Stimulated activated CD4-positive, alpha-beta T cell treated with anti-CD3 and anti-CD28 coated beads, Interleukin-15, amount 100 ng/mL, for 1 hour (primary cell): ENCODE results near the gene KLF15.

Experiments used
- DNase-seq, 2 donors: peaks; one replicate each; pipeline ENCODE4 v3.0.0-alpha.2; 2020; ENCODE audit warnings: low read depth in 1 of 2, low spot score in 1 of 2

The KLF15 gene

DNA sequence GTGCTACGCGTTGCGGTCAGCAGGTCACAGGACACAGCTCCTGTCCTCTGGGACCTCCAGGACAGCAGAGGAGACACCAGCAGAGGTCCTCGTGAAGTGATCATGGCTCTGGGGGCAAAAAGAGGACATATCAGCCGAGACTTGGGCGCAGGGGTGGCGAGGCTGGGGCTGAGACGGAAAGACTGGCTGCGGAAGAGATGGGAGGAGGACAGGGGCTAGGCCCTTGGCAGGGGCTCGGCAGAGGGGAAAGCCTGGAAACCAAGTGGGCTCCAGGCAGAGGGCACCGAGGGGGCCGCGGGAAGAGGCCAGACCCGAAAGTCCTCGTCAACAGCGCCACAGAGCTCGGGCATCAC is 32.6 kb upstream of the KLF15 start:
- no peak for DNase-seq

- peak in 1 of 2 donors; percentile 14 for DNase-seq
Measured at GRCh38 chr3:126389112-126389793, 32.0 kb upstream of the KLF15 start.

DNA sequence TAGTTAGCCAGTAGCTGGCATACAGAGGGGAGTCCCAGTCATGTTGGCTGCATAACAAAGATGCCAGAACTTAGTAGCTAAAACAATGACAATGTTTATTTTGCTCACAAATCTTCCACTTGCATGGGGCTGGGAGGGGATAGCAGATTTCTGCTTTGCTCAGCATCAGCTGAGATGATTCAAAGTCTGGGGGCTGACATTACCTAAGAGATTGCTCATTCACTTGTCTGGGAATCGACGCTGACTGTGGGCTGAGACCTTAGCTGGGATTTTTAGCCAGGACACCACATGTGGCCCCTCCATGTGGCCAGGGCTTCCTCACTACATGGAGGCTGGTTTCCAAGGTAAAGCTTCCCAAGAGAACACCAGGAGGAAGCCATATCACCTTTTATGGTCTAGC is 24.8 kb upstream of the KLF15 start:
- DNase-seq: no peak

DNA sequence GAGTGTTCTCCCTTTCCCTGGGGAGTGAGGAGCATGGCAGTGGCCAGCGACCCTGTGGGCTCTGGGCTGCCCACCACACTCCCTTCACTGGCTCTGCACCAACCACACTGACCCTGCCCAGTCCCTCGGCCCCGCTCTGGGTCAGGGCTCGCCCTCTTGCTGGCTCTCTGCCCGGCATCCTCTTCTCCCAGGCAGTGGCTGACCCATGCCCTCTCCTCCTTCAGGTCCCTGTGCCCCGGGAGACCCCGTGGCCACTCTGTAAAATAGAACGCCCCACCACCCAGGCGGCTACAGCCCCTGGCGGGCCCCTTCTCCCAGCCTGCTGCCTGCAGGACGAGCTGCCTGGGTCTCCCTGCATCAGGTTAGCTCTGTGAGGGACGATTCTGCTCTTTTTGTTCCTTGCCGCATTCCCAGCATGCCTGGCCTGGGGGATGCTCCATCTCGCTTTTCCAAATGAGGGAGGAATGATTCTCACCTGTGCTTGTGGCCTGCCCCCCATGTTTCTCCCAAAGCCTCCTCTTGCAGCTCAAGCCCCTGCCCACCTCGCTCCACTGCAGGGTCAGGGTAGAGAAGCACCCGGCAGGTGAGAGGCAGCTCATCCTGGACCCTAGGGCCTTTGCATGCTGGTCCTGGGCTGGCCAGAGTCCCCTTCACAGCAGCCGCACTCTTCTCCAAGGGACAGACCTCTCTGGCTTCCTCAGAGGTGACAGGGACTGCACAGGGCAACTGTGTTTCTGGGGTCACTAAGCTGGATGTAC is 23.0 kb upstream of the KLF15 start:
- DNase-seq: no peak

DNA sequence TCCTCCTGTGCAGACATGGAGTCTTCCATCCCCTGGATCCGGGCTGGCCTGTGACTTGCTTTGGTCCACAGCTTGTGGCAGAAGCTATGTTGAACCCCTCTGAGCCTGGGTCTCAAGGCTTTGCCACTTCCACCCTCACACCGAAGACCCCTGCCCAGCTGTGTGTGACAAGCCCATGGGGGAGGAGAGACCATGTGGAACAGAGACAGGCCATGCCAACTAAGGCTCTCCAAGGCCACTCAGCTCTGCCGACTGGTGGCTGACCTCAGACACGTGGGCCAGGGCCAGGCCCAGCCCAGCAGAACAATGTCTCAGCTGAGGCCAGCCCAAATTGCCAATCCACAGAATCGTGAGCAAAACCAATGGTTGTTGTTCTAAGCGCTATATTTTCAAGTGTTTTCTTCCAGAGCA is 21.1 kb upstream of the KLF15 start:
- DNase-seq: no peak

DNA sequence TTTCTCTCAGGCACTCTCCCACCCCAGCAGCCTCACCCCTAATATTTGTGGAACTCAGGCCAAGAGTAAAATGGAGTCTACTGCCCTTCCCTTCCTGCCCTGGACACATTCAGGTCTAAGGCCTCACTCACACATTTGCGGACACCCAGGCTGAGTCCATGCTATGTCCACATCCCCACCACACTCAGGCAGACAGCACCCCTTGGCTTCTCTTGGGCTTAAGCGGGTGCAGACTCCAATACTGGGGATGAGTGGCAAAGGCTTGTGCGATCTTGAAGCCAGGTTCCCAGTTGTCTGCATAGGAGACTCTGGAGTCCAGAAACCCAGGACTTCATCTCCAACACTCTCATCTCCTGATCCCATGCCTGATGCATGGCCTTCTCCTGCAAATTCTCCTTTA is 20.0 kb upstream of the KLF15 start:
- no peak for DNase-seq

- no peak for DNase-seq
Measured at GRCh38 chr3:126376444-126376843, 19.2 kb upstream of the KLF15 start.

DNA sequence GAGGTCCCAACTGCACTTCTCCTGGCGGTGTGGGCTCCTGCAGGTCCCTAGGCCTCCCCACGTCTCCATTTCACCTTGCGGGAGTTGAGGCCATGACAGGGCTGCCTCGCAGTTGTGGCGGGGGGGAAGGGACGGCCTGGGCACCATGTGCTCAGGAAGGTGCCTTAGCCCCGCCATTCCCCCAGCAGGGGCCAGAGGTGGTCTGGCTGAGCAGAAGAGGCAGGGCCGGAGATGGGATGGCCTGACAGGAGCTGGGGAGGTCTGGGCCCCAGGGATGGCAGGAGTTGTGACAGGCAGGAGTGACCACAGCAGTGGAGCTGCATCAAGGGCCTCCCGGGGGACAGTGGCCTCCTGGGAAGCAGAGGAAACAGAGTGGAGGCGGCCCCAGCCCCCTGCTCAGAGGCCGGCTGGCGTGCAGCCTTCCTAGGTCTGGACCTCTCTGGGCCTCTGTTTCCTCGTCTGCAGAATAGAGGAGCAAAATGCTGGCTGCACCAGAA is 18.7 kb upstream of the KLF15 start:
- no peak for DNase-seq

DNA sequence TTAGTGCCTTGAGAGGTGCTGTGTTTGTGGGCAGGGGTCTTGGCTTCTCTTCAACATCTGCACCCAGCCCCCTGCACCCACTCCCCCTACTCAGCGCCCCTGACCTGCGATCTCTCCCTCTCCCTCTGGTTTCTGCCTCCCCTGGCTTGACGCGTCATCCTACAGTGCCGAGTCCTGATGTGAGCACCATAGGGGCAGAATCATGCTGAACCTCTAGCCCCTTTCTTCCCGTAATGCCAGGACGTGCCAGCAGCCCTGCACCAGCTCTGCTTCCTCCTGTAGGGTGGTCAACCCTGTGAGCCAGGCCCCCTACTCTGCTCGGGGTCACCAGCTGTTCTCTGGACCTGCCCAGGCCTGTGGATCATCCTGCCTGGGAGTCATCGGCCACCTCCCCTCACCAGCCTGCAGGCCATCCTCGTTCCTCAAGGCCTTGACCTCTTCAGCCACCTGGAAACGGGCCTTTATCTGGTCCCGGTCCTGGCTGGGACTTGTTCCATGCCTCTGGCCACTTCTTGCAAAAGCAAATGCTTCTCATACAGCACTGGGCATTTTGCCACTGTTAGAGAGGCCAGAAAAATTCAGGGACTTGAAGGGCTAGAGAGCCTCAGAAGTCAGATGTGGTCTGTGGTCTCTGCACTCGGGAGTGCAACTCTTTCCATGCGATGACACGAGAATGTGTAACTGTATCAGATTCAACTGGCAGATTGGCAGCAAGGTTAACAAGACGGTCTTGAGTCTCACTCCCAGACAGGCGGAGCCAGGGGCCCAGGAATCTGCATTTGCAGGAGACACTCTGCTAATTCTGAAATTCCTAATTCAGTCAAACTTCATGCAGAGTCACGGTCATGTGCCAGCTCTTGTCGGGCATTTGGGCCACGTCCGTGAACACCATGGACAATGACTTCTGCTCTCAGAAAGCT is 16.7 kb upstream of the KLF15 start:
- no peak for DNase-seq

- DNase-seq: no peak
Measured at GRCh38 chr3:126373146-126373613, 16.0 kb upstream of the KLF15 start.

DNA sequence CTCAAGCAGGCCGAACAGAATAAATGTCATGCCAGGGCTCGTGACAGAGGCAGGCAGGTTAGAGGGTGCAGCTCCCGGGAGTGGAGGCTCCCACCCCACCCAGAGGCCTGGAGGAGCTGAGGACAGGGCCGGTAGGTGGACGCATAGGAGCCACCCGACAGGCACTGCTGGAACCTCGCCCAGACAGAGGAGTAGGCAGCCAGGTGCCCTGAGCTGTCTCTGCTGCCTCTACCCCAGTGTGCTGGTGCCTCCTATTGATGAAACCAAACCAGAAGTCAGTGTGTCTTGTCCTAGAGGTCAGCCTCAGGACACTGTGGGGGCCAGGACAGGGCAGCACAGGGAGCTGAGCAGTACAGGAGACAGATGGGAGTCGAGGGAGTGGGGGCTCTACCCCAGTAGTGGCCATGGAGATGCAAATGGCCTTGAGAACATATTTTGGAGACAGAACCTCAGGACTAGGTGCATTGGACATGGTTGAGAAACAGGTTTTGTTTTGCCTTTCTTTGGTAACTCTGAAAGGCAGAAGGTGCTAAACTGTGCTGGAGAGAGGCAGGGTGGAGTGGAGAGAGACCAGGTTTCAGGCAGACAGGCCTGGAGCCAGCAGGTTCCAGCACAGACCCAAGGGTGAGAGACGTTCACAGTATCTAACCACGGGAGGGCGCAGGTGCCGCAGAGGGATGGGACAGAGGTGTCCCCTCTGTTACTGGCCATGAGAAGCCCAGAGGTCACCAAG is 15.4 kb upstream of the KLF15 start:
- DNase-seq: no peak

GRCh38 chr3:126371096-126371705 is 14.0 kb upstream of the KLF15 start:
- DNase-seq: no peak

DNA sequence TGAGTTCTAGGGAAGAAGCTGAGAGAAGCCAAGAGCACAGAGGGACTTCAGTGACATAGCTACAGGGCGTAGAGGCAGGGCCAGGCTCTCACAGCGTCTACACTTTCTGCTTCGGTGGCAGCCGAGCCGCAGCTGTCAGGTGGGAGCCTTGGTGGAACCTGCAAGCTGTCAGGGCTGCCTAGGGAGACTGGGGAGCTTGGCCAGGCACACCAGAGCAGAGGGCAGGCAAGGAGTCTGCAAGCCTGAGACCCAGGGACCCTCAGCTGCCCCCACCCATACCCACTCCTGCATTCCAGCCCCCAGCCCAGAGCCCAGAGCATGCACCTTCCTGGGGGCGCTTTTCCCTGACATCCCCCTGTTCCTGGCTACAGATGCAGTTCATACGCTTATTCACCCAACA is 13.4 kb upstream of the KLF15 start:
- no peak for DNase-seq

- no peak for DNase-seq
Measured at GRCh38 chr3:126370055-126370454, 12.8 kb upstream of the KLF15 start.

GRCh38 chr3:126369490-126369889 is 12.3 kb upstream of the KLF15 start:
- no peak for DNase-seq

GRCh38 chr3:126367316-126367805 is 10.2 kb upstream of the KLF15 start:
- no peak for DNase-seq

- DNase-seq: no peak
Measured at GRCh38 chr3:126365351-126366277, 8.4 kb upstream of the KLF15 start.

DNA sequence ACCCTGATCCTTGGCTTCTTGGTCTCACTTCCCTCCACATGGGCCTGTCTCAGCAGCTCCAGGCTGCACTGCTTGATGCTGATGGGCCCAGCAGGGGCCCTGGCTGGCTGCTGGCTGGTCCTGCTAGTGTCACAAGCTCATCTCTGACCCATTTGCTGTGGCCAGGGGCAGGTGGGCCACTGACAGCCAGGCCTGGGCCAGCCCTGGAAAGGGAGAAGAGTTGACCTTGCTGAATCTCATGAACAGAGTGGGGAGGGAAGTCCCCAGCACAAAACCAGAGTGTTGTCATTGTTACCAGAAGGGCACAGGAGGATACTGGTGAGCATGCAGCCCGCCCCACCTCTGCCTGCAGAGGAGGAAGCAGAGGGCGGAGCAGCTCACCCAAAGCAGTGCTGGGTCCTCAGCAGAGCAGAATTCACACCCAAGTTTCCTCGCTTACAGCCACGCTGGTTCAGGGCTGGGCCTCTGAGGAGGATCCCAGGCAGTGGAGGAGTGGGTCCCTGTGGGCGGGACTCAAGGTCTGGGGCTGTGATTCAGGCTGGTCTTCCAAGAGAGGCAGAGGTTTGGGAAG is 7.6 kb upstream of the KLF15 start:
- no peak for DNase-seq
